DMS 273 treated with DMSO at 0.1 percent for 48 hours (cell line): ENCODE results near the gene KRT10.
"Not testable (repeated sequence)": the region's sequence is repeated elsewhere in the genome, so short reads cannot be mapped to it uniquely, and the experiment has no call there.

Experiments
- DNase-seq: peaks from one replicate; lab custom pipeline; 2025; lab: John Stamatoyannopoulos, UW

The KRT10 gene

DNA sequence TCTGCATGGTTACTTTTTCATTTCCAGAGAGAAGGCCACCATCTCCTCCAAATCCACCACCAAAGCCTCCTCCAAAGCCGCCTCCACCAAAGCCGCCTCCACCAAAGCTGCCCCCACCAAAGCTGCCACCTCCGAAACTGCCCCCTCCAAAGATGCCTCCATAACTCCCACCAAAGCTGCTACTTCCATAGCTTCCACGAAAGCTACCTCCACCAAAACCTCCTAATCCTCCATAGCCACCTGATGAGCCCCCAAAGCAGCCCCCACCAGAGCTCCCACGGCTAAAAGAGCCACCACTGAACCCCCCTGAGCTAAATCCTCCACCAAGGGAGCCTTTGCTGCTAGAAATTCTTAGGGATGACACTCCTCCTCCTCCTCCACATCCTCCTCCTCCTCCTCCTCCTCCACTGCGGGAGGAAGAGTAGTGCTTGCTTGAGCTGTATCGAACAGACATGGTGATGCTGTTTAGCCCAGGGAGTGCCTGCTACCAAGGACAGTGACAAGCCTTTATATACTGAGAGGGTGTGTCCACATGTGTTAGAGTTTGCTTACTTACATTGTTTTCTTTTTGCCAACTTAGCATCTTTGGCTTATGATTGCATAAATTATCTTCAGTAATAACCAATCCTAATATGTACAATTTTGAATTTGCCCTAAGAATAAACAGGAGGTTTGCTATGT is at the start of gene KRT10:
TSS of gene KRT10 (minus strand) at position 483 of the 681 bp plus-strand sequence. CDS start at position 454, 29 bp downstream.
- DNase-seq = no peak

DNA sequence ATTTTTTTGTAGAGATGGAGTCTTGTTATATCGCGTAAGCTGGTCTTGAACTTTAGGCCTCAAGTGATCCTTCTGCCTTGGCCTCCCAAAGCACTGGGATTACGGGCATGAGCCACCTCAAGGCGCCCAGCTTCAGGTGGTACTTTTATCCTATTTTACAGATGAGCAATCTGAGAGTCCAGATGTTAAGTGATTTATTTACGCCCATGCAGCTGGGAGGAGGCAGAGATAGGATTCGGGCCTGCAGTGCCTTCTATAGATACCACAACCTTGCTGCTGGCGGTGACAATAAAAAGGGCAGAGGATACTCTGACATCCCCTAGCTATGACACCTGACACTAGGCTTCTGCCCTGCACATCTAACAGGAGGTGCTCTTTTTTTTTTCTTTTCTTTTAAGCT is 48.9 kb upstream of the KRT10 start:
- DNase-seq = no peak

DNA sequence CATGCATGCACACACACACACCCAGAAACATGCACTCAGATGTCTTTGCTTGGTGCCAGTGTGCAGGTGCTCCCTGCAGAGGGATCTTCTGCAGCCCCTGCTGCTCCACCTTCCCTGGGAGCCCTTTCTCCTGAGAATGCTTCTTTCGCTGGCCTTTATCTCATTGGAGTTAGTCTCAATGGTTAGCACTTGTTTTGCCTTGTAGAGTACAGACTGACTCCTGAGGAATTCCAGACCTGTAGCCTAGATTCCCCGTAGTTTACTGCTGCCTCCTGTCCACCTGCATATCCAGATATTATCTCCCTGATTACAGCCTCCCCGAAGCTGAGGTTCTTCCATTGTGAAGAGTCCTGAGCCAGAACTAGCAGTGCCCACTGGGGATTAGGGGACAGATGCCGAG is 47.7 kb upstream of the KRT10 start:
- DNase-seq = no peak

DNA sequence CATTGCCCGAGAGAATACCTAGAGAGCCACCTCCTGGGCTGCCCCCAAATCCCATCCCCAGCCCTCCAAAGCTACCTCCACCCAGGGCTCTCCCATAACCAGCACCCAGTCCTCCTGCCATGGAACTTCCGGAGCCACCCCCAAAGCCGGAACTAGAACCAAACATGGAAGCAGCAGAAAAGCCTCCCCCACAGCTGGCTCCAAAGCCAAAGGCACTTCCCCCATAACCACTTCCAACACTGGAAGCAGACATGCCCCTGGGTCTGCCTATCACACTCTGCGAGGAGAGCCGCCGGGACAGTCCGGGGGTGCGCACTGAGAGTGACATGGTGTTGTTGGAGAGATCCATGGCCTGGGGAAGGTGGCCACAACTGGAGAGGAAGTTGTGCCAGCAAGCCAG is 44.4 kb upstream of the KRT10 start, which contains the start of gene KRT12:
TSS of gene KRT12 (minus strand) at position 386 of the 400 bp plus-strand sequence. CDS start at position 349, 37 bp downstream.
- no peak for DNase-seq

DNA sequence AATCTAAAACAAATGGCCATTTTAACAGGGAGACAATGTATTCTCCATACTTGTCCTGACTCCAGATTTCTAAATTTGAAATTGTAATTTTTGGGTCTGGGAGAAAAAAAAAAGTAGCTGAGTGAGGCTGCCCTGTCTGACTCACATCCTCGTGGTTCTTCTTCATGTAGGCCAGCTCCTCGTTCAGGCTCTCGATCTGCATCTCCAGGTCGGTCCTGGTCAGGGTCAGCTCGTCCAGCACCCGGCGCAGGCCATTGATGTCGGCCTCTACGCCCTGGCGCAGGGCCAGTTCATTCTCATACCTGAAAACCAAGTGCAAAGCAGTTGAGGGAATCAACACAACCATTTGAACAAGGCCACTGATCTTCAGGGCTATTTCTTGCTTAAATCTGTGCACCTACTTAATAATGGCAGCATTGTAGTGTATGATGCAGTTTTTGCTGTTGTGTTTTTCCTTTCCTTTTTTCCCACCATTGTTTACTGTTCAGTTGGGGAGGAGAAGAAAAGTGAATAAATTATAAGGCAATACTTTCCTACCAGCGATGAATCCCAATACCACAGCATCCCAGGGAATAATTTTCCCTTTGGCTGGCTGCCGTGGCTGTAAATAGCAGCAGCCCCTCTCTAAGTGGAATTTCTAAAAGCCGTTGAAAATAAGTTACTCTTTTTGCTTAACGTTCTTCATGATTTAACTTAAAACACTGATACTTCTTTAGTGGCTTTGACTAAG is 42.4 kb upstream of the KRT10 start:
- DNase-seq = no peak

GRCh38 chr17:40862985-40863733 is 40.7 kb upstream of the KRT10 start:
- DNase-seq = no peak

DNA sequence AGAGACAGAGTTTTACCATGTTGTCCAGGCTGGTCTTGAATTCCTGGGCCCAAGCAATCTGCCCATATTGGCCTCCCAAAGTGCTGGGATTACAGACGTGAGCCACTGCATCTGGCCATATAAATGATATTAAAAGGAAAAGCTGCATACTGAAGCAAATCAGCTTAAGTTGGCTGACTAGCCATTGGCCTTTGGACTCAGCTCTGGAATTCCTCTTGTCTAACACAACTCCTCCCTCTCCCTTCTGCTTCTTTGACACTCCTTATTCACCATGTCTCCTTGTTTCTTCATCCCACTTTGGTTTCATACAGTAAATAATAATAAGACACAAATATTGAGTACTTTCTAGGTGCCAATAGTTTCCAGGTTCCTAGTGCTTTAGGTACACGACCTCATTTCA is 37.1 kb upstream of the KRT10 start:
- DNase-seq = no peak

DNA sequence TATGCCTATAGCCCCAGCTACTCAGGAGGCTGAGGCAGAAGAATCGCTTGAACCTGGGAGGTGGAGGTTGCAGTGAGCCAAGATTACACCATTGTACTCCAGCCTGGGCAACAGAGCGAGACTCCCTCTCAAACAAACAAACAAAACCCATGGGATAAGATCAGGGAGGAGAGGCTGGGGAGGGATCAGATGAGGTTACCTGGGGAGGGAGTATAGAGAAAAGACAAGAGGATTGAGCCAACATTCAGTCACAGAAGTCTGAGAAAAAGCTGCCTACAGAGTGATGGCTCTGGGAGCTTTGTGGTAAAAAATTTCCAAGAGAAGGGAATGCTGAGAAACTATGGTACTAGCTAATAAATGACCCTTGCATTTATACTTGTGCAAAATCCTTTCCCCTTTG is 36.3 kb upstream of the KRT10 start:
- not testable (repeated sequence) for DNase-seq

DNA sequence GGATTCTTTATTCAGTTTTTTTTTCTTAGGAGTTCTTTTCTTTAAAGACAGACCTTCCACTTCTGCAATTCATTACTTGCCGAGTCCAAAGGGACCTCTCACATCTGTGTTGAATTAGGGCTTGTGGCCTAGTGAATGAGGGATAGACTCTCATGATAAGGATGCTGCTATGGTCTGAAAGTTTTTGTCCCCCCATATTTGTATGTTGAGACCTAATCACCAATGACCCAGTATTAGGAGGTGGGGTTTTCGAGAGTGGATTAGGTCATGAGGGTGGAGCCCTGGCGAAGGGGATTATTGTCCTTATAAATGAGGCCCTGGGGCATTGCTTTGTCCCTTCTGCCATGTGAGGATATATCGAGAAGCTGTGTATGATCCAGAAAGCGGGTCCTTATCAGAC is 35.1 kb upstream of the KRT10 start:
- no peak for DNase-seq

GRCh38 chr17:40854175-40854814 is 31.9 kb upstream of the KRT10 start:
- no peak for DNase-seq

DNA sequence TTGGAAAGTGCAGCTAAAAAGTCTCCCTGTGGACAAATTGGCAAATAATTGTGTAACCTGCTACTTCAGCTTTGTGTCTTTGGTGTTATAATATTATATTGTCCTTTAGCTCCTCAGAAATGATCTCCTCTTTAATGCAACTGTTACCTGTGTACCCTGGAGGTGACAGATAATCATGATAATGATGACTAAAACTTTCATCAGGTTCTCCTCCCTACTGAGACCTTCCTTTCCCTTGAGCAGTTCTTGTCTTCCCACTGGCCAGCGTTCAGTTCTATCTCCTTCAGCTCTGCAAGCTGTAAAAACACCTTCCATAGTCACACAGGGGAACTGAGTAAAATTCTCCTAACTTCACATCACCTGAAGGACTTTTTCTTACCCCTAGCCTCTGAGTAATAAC is 29.9 kb upstream of the KRT10 start:
- DNase-seq = no peak

DNA sequence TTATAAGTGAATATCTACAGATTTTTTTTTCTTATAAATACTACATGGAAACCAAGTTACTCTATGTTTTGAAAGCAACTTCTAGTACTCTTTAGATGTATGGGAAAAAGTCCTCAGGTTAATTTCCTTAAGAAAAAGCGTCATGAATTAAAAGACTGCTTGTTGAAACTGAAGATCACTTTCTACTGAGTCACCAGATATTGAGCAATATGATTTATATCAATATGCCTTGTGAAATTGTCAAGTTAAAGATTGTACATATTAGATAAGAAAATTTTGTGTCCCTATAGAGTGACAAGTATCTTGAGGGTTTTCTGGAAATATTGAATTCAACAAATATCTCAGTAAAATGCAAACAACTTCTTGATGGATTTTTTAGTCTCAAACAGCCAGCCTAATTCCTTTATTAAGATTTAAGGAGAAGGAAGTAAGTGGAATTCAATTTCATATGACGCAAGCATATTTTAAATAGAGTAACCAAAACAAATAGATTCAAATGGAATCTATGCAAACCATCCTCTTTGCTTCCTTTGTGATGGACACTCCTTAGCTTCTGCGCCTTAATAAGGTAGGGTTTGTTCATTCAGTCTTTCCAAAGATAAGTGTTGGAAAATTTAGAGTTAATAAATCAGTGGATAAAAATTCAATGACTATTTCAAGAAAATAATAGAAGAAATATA is 28.0 kb upstream of the KRT10 start:
- DNase-seq = no peak

DNA sequence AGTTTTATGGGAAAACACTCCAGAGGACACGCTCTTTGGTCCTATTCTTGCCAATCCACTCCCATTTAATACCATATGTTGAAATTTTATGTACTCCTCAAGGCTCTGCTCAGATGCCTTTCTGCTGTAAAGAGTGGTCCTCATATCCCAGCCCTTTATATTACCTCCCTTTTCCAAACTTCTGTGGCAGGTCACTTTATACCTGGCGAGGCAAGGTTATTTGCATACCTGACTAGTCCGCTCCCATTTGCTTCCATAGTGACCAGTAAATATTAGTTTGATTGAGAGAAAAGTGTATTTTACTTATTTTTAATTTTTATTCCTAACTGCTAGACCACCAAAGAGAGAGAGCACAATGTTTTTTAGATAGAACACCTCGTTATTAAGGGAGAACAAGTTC is 27.3 kb upstream of the KRT10 start:
- DNase-seq = no peak

GRCh38 chr17:40848583-40849235 is 26.3 kb upstream of the KRT10 start:
- no peak for DNase-seq

- DNase-seq = no peak
Measured at GRCh38 chr17:40846515-40847144, 24.2 kb upstream of the KRT10 start.

GRCh38 chr17:40844671-40845107 is 22.3 kb upstream of the KRT10 start:
- DNase-seq = no peak

- no peak for DNase-seq
Measured at GRCh38 chr17:40843242-40843641, 20.8 kb upstream of the KRT10 start.

DNA sequence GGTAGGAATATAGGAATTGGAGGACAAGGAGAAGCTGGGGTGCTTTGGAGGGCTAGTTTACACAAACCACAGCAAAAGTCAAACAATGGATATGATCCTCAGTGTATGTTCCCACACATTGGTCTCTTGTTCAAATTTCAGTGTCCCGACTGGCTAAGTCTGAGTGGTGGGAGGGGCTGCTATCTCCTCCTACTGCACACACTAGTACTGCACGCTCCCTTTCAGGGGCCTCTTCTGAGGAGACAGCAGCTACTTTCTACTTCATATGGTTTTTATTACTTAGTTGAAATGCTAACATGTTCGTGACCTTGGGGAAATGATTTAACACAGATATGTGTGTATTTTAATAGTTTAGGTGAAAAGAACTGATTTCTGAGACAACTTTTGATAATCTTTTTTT is 18.8 kb upstream of the KRT10 start:
- no peak for DNase-seq

DNA sequence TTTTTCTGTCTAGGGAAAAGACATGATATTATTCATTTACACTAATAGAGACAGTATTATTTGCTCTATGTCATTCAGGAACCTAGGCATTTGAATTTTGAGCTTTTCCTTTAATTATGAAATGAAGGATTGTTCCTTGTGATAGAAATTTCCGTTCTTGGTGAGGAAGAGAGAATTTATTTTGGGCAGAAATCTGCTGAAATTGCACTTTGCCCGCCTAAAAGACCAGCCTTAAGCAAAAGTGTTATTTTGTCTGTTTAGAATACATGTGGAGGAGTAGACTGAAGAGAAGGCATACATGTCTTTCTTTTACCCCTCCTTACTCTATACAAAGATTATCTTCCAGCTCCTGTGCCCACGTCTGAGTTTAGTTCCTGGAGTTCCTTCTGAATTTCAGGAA is 16.8 kb upstream of the KRT10 start:
- no peak for DNase-seq

DNA sequence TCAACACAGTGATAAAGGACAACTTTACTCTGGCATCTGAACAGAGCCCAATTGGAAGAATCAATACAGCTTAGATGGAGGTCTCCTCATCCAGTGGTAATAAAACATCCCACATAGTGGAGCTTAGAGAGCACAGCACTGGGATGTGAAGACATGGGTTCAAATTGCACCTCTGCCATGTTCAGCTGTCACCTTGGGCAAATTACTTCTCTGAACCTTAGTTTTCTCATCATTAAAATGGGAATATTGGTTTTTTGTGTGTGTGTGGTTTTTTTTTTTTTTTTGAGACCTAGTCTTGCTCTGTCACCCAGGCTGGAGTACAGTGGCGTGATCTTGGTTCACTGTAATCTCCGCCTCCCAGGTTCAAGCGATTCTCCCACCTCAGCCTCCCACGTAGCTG is 13.6 kb upstream of the KRT10 start:
- no peak for DNase-seq

- no peak for DNase-seq
Measured at GRCh38 chr17:40833882-40834281, 11.5 kb upstream of the KRT10 start.
